ENCODE data around the gene KIAA1755. TPM values are rescaled to one million over a fixed set of nuclear protein-coding genes. Genes with fewer than 3 reads are reported as not detected.

Gene KIAA1755
- total RNA-seq, 1 experiment from 2014 or later, result not detected

- ChIA-PET POLR2A (ENCODE audit: low non-redundant PET) (no interaction called here), CTCF (no interaction called here)
- no peak overlapping the region for H3K27ac ChIP-seq (ENCODE audit: low read depth, low read length, poor library complexity, severe bottlenecking)
- BruUV-seq (replicated peaks), result no TSS peak
- H3K36me3 ChIP-seq (ENCODE audit: insufficient read depth, low read length, poor library complexity, severe bottlenecking), result no peaks in the 10 kb centered on the region
- H3K9me3 ChIP-seq (ENCODE audit: low read depth, low read length, poor library complexity, severe bottlenecking), result peaks cover 19% of the 10 kb centered on the region
- no peak for DNase-seq (ENCODE audit: low spot score)
- intact Hi-C loops (cut with micrococcal nuclease; ENCODE audit: unreplicated experiment), result no loop called here
- TF ChIP-seq CTCF (conservative IDR thresholded peaks at IDR 0.05; ENCODE audit: low read depth, low read length) (no peak), EZH2 (IDR thresholded peaks at IDR 0.05; ENCODE audit: borderline replicate concordance, low read depth, low read length, poor library complexity, severe bottlenecking) (no peak)
- H3K27me3 ChIP-seq (replicated peaks; ENCODE audit: insufficient read depth, low read depth, low read length, poor library complexity), result no peaks in the 10 kb centered on the region
- H3K4me3 ChIP-seq (ENCODE audit: low read depth, low read length, poor library complexity, severe bottlenecking), result no peak overlapping the region
- no peaks in the 10 kb centered on the region for H3K4me1 ChIP-seq (ENCODE audit: insufficient read depth, low read length, poor library complexity, severe bottlenecking)
Measured at GRCh38 chr20:38246357-38247165, 14.0 kb downstream of the KIAA1755 start.

DNA sequence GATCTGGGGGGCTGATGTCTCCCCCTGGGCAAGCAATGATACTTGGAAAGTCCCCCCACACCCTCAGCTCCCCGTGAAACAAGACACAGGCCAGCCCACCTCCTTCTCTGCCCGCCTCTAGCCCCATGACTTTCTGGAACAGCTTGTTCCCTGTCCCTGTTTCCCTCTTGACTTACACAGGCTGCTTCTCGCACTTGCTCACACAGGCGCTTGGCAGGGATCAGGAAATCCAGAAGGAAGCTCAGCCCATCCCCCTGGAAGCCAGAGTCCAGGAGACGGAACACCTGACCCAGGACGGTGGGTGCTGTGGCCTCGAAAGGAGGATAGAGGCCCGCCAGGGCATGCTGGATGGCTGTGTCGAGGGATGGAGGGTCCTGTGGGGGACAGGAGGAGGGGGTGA, 14.8 kb downstream of the KIAA1755 start:
- ChIA-PET POLR2A (ENCODE audit: low non-redundant PET) (no interaction called here), CTCF (no interaction called here)
- BruUV-seq (replicated peaks), result no TSS peak
- Histone ChIP-seq H3K4me1 (ENCODE audit: insufficient read depth, low read length, poor library complexity, severe bottlenecking) (no peaks in the 10 kb centered on the region), H3K4me3 (ENCODE audit: low read depth, low read length, poor library complexity, severe bottlenecking) (no peak overlapping the region), H3K27ac (ENCODE audit: low read depth, low read length, poor library complexity, severe bottlenecking) (no peak overlapping the region), H3K36me3 (ENCODE audit: insufficient read depth, low read length, poor library complexity, severe bottlenecking) (no peaks in the 10 kb centered on the region), H3K9me3 (ENCODE audit: low read depth, low read length, poor library complexity, severe bottlenecking) (peaks cover 19% of the 10 kb centered on the region), H3K27me3 (replicated peaks; ENCODE audit: insufficient read depth, low read depth, low read length, poor library complexity) (no peaks in the 10 kb centered on the region)
- TF ChIP-seq CTCF (conservative IDR thresholded peaks at IDR 0.05; ENCODE audit: low read depth, low read length), result no peak
- no peak for TF ChIP-seq EZH2 (IDR thresholded peaks at IDR 0.05; ENCODE audit: borderline replicate concordance, low read depth, low read length, poor library complexity, severe bottlenecking)
- intact Hi-C loops (cut with micrococcal nuclease; ENCODE audit: unreplicated experiment), result no loop called here
- DNase-seq (ENCODE audit: low spot score), result no peak

GRCh38 chr20:38243709-38244020, 16.9 kb downstream of the KIAA1755 start:
- Histone ChIP-seq H3K4me1 (ENCODE audit: insufficient read depth, low read length, poor library complexity, severe bottlenecking) (no peaks in the 10 kb centered on the region), H3K9me3 (ENCODE audit: low read depth, low read length, poor library complexity, severe bottlenecking) (peaks cover 19% of the 10 kb centered on the region), H3K27me3 (replicated peaks; ENCODE audit: insufficient read depth, low read depth, low read length, poor library complexity) (no peaks in the 10 kb centered on the region), H3K36me3 (ENCODE audit: insufficient read depth, low read length, poor library complexity, severe bottlenecking) (no peaks in the 10 kb centered on the region), H3K27ac (ENCODE audit: low read depth, low read length, poor library complexity, severe bottlenecking) (no peak overlapping the region), H3K4me3 (ENCODE audit: low read depth, low read length, poor library complexity, severe bottlenecking) (no peak overlapping the region)
- ChIA-PET CTCF (no interaction called here), POLR2A (ENCODE audit: low non-redundant PET) (no interaction called here)
- DNase-seq (ENCODE audit: low spot score), result no peak
- no peak for TF ChIP-seq EZH2 (IDR thresholded peaks at IDR 0.05; ENCODE audit: borderline replicate concordance, low read depth, low read length, poor library complexity, severe bottlenecking)
- TF ChIP-seq CTCF (conservative IDR thresholded peaks at IDR 0.05; ENCODE audit: low read depth, low read length), result no peak
- intact Hi-C loops (cut with micrococcal nuclease; ENCODE audit: unreplicated experiment), result no loop called here
- BruUV-seq (replicated peaks), result no TSS peak
